Kidney capillary endothelial cell (primary cell): Measurements from ENCODE around the gene RABL2A.
"Not testable (repeated sequence)": the region's sequence is repeated elsewhere in the genome, so short reads cannot be mapped to it uniquely, and the experiment has no call there.

Experiments used
- DNase-seq: peaks from one replicate; pipeline ENCODE4 v3.0.0-alpha.2; 2018; ENCODE audit warnings: low spot score

The RABL2A gene

DNA sequence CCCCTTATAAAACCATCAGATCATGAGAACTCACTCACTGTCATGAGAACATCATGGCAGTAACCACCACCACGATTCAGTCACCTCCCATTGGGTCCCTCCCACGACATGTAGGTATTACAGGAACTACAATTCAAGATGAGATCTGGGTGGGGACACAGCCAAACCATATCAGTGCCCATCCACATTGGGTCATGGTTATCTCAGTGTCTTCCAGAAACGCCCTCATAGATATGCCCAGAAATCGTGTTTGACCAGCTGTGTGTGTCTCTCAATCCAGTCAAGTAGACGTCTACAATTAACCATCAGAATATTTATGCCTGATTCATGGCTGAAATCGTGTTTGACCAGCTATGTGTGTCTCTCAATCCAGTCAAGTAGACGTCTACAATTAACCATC is 17.2 kb upstream of the RABL2A start:
- DNase-seq: not testable (repeated sequence)

DNA sequence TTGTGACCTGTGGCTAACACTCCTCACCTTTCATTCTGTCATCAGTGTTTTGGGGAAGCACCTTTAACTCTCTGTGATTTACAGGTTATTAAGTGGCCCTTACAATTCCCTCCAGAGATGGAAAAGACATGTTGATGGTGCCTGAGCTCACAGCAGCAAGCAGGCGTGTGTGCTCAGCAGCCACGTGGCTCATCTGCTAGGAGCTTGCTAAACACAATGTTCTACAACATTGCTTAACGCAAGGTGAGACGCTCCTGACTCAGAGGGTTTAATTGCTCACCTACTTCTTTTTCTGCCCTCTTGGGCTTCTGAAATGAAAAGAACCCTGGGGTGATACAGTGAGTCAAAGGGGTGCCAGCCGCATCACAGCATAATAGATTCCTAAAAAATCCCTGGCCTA is 6.1 kb upstream of the RABL2A start:
- not testable (repeated sequence) for DNase-seq

DNA sequence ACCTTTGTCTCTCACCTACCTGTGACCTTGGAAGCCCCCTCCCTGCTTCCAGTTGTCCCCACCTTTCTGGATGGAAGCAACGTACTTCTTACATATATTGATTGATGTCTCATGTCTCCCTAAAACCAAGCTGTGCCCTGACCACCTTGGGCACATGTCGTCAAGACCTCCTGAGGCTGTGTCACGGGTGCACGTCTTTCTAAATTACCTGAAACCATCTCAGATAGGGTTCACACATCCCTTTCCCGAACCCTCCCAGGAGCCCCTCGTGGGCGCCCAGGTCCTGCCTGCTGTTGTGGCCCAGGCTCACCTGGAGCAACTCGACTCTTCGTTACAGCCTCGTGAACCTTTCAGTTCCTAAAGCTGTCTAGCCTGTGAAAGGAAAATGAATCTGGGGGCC is 1.2 kb upstream of the RABL2A start:
- not testable (repeated sequence) for DNase-seq

DNA sequence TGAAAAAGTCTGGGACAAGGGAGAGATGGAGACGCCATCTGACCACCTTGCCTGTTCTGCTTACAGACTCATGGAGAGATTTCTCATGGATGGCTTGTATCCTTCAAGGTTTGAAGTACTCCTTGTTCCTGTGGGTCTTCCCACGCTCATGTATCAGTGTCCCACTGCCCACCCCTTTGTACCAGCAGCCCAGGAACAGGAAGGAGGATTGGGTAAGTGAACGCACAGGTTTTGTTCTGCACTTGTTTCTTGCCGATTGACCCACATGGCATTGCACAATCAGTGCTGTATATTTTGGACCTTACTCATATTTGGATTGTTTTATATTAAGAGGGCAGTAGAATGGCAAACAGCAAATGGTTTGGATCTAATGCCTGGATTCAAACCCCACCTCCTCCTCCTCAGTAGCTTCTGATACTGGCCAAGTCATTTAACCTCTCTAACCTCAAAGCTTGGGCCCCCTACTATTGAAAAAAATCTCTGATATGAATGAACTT is 5.8 kb downstream of the RABL2A start:
- DNase-seq: not testable (repeated sequence)

DNA sequence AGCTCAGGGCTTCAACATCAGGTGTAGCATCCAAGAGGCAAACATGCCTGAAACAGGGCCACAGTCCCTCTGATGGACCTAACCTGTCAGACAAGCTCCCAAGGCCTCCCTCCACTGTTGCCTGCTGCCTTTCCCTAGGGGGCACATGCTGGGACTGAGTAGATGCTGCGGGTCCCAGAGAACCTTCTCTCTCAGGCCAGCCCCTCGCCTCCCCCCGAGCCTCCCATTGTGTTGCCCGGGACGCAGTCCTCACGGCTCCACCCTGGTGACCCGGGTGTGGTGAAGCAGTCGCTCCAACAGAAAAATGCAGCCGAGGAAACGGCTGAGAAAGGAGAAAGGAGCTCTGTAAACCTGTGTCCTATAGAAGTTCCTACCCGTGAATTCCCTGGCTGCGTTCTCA is 8.3 kb downstream of the RABL2A start:
- DNase-seq: not testable (repeated sequence)

DNA sequence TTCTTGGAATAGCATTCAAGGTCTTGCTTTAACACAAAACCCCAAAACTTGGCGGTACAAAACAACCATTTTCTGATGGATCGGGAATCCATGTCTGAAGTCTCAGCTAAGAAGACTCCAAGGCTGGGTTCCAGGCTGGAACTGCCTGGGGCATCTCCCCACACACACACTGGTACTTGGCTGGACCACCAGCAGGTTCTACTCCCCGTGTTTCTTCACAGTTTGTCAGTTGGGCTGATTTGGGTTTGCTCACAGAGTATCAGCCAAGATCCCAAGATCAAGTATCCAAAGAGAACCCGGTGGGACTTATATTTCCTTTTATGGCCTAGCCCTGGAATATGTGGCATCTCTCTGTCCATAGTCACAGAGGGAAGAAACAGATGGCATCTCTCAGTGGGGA is 9.2 kb downstream of the RABL2A start:
- not testable (repeated sequence) for DNase-seq

DNA sequence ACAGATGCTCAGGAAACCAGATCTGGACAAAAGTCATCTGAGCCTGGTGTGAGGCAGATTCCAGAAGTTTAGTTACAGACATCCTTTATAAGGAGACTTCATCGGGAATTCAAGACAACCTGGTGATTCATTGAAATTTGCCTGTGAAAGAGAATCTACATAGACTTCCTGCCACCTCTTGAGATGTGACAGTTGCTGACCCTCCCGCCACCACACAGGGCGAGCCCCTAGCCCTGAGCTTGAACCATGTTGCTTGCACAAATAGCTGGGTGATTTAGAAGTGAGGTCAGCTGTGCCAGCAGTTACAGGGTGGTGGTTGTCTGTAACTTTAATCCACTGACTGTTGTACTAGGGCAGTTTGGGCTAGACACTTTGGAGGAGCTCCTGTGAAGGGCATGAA is 11.0 kb downstream of the RABL2A start:
- not testable (repeated sequence) for DNase-seq

DNA sequence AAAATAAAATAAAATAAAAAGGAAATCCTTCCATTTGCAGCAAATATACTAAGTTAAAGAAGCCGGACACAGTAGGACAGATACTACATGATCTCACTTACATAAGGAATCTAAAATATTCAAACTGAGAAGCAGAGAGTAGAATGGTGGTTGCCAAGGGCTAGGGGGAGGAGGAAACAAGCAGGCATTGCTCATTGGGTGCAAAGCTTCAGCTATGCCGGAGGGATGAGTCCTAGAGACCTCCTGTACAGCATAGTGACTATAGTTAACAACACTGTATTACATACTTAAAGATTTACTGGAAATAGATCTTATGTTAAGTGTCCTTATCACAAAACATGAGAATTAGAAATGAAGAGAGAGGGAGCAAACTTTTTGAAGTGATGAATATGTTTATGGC is 19.2 kb downstream of the RABL2A start:
- not testable (repeated sequence) for DNase-seq

DNA sequence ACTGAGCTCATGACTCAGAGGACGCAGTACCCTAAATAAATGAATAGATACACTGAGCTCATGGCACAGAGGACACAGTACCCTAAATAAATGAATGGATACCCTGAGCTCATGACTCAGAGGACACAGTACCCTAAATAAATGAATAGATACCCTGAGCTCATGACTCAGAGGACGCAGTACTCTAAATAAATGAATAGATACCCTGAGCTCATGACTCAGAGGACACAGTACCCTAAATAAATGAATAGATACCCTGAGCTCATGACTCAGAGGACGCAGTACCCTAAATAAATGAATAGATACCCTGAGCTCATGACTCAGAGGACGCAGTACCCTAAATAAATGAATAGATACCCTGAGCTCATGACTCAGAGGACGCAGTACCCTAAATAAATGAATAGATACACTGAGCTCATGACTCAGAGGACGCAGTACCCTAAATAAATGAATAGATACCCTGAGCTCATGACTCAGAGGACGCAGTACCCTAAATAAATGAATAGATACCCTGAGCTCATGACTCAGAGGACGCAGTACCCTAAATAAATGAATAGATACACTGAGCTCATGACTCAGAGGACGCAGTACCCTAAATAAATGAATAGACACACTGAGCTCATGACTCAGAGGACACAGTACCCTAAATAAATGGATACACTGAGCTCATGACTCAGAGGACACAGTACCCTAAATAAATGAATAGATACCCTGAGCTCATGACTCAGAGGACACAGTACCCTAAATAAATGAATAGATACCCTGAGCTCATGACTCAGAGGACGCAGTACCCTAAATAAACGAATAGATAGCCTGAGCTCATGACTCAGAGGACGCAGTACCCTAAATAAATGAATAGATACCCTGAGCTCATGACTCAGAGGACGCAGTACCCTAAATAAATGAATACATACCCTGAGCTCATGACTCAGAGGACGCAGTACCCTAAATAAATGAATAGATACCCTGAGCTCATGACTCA is 24.1 kb downstream of the RABL2A start:
- not testable (repeated sequence) for DNase-seq

DNA sequence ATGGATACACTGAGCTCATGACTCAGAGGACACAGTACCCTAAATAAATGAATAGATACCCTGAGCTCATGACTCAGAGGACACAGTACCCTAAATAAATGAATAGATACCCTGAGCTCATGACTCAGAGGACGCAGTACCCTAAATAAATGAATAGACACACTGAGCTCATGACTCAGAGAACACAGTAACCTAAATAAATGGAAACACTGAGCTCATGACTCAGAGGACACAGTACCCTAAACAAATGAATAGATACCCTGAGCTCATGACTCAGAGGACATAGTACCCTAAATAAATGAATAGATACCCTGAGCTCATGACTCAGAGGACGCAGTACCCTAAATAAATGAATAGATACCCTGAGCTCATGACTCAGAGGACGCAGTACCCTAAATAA is 25.5 kb downstream of the RABL2A start:
- not testable (repeated sequence) for DNase-seq

DNA sequence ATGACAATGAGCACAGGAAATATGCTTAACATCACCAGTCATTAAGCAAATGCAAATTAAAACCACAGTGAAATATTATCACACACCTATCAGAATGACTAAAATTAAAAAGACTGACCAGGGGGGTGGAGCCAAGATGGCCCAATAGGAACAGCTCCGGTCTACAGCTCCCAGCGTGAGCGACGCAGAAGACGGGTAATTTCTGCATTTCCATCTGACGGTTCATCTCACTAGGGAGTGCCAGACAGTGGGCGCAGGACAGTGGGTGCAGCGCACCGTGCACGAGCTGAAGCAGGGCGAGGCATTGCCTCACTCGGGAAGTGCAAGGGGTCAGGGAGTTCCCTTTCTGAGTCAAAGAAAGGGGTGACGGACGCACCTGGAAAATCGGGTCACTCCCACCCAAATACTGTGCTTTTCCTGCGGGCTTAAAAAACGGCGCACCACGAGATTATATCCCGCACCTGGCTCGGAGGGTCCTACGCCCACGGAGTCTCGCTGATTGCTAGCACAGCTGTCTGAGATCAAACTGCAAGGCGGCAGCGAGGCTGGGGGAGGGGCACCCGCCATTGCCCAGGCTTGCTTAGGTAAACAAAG is 29.1 kb downstream of the RABL2A start:
- DNase-seq: not testable (repeated sequence)

DNA sequence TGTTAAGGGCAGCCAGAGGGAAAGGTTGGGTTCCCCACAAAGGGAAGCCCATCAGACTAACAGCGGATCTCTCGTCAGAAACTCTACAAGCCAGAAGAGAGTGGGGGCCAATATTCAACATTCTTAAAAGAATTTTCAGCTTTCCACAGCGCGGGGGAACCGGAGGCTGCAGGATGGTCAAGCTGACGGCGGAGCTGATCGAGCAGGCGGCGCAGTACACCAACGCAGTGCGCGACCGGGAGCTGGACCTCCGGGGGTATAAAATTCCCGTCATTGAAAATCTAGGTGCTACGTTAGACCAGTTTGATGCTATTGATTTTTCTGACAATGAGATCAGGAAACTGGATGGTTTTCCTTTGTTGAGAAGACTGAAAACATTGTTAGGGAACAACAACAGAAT is 30.7 kb downstream of the RABL2A start:
- not testable (repeated sequence) for DNase-seq

DNA sequence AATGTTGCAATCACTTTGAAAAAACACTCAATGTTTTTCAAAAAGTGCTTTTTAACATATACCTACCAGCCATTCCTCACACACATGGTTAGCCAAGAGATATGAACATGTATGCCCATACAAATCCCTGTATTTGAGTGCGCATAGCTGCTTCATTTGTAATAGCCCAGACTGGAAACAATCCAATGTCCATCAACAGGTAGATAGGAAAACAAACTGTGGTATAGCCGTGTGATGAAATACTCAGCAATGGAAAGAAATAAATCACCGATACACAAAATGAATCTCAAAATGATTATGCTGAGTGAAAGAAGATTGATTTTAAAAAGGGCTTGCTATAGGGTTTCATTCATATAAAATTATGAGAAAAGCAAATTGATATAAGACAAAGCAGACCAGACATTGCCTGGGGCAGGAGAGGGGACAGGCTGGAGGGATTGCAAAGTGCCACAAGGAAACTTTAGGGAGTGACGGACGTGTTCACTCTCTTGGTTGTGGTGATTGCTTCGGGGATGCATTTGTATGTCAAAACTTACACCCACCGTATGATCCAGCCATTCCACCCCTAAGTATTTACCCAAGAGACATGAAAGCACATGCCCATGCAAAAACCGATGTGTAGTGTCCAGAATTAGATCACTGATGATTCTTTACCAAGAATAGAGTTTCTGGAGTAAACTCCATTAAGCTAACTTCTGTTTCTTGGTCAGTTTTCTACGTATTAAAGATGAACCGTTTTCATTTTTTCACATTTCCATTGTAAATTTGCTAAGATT is 36.4 kb downstream of the RABL2A start:
- not testable (repeated sequence) for DNase-seq

DNA sequence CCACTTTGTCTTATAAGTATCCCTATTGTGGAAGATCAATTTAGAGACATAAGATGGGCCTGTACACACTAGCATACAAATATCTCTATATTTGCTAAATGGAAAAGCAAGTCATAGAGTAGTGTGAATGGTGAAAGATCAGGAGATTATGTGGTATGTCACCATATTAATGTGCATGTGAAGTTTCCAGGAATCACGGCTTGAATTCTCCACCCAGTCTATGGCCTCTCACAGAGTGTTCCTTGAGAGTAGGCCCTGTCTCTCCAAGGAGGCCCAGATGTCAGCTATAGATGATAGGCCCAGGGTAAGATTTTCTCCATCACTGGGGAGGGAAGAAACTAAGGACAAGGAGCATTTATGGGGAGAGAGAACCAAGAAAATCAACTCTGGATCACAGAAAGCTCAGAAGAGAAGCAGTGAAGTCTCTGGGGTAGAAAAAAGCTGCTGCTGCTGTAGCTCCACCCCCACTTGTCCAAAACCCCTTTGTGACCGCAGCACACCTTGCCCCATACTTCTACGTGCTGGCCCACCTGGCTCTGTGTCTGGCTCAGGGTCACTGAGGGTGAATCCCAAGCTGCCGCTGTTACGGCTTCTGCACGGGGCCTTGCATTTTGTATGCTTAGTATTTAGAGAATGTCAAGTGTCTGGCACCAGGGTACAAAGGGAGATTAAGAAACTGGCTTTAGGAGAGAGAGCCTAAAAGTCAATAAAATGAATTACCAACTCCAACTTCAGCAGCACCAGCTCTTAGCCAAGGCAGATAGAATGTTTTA is 37.9 kb downstream of the RABL2A start:
- not testable (repeated sequence) for DNase-seq

DNA sequence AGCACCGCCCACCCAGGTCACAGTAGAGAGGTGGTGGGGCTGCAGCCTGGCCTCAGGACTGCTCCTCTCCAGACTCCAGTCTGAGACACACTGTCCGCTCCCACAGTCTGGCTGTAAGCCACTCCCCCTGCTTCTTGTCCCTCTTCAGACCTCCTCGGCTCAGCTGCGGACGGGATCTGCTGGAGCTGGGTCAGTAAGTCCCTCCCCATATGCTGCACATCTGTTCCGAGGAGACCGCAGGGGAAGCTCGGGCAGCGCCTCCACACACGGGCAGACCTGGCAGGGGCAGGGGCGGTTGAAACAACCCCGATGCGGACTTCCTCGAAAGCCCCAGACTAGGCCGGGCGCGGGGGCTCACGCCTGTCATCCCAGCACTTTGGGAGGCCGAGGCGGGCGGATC is 41.9 kb downstream of the RABL2A start:
- not testable (repeated sequence) for DNase-seq

DNA sequence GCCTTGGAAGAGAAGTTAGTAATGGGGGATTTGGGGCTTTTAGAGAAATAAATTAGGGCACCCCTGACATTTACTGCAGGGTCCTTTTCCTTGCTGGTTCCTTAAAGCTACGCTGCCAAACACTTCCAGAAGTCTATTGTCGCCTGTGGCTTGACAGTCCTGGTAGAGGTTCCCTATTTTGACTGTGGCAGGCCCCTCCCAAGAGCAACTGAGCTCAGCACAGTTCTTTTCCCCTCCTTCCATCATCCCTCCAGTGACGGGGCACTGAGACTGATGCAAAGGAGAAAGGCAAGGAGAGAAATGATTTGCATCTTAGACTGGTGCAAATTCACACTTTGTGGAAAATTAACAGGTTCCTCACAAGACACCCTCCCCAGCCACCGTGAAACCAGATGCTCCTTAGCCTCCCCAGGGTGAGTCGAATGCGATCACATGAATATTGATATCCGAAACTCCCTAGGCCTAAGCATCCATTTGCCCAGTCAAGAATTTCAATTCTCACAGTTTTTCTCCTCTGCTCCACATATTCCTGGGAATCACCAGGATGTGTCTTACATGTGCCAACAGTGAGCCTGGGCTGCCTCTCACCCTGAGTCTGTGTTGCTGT is 45.4 kb downstream of the RABL2A start:
- DNase-seq: no peak

DNA sequence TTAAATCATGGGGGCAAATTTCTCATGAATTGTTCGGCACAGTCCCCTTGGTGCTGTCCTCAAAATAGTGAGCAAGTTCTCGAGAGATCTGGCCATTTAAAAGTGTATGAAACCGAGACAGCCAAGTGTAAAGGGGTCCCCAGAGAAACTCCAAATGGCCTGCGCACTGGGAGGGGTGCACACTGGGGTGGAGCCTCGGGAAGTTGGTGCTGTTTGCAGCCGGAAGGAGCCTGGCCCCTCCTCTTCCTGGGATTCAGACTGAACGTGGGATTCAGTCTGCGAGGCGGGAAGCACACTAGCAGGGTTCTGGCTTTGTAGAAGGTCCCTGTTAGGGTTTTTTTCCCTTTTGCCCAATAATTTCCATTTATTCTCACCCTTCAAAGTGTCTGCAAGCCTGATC is 48.8 kb downstream of the RABL2A start:
- DNase-seq: no peak

DNA sequence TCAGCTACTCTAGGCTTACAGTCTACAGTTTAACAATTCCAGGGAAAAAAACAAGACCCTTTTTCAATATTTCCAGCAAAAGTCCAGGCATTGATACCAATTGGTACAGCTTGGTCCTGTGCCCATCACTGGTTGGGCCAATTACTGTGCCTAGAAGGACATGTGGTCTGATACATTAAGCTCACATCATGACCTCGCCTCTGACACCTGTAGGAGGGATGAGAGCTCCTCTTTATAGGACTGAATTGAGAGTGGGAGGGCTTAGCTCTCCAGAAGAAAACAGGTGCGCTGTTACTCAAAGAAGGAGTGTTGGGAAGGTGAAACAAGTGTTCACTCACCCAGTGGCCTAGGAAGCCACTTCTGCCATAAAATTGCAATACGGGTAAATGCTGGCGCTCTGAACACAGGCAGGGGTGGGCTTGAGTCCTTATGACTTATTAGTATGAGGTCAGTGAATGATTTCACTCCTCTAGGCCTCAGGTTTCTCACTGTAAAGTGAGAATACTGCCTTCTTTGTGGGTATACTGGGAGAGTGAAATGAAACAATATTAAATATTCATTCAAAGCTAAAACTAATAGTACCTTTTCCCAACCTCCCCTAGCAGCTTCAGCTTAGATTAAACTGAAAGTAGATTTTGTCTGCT is 49.7 kb downstream of the RABL2A start:
- DNase-seq: no peak

DNA sequence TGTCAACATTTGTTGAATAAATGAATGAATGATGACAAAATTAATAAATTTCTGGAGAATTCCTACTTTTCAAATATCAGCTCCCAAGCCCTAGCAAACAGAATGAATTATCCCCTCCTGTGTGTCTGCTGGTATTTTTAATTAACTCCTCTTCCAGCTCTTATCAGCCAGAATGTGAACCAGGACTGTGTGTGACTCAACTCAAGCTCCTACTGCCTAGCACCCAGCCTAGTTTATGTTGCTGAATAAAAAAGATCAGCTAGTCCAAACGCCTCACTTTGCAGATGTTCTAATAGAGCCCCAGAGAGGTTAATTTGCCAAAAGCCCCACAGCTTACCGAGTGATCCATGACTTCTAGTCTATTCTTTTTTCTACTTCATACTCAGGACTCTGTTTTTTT is 50.3 kb downstream of the RABL2A start:
- no peak for DNase-seq

DNA sequence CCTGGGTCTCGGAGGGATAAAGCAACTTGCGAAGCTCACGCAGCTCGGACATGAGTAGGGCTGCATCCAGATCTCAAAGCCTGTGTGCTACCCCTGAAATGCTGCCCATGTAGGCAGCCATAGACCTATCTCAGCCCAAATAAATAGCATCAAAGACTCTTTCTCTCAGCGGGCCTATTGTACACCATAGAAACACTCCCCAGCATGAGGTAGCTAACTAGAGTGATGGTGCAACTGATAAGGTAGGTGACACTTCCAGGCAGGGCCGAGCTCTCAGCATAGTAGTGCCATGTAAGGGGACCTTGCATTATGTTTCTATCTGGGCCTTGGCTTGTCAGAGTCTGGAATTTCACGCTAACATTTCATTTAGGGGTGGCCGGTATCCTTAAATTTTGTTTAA is 52.4 kb downstream of the RABL2A start:
- no peak for DNase-seq

DNA sequence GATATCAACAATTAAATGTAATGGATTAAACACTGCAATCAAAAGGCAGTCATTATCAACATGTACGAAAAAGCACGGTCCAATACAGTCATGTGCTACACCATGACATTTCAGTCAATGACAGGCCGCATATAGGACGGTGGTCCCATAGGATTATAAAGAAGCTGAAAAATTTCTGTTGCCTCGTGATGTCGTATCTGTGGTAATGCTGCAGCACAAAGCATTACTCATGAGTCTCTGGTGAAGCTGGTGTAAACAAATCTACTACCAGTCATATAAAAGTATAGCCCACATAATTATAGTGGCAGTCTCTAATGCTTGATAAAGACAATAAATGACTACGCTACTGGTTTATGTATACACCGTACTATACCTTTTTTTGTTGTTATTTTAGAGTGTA is 58.4 kb downstream of the RABL2A start:
- no peak for DNase-seq
